HepG2 (cell line): Measurements from ENCODE around the gene IFIH1. TPM values are rescaled to one million over a fixed set of nuclear protein-coding genes. Genes with fewer than 3 reads are reported as not detected.

ENCODE experiments used
- AHDC1 ChIP-seq: sonication (generic); formaldehyde crosslinking; IDR thresholded peaks from 2 replicates; pipeline ENCODE4 v1.5.1; 2020; ENCODE audit warnings: mild to moderate bottlenecking, missing genetic modification reagents, borderline replicate concordance
- DNMT3B ChIP-seq: conservative IDR thresholded peaks from 2 replicates; pipeline ENCODE4 v1.6.1; 2016; ENCODE audit warnings: missing biosample characterization, control low read depth
- MTF1 ChIP-seq: sonication (generic); formaldehyde crosslinking; IDR thresholded peaks from 2 replicates; pipeline ENCODE4 v1.5.0; 2020; ENCODE audit warnings: missing genetic modification reagents
- polyA plus RNA-seq, 8 experiments: library from polyadenylated mRNA; depleted of rRNA in 3 of 8; stranded (reverse) in 7 of 8; unstranded in 1 of 8; fragments of >200 nt; fragmentation: Illumina TruSeq in 4 of 8; extraction: Trizol in 4 of 8; gene quantifications; 2 replicates each; pipeline versions ENCODE4 v1.2.1 to v1.2.3, GENCODE V29; 2011 to 2016; ENCODE audit warnings: low read depth in 4 of 8, missing spikeins in 1 of 8, mixed read lengths in 1 of 8; ENCODE audit not compliant: insufficient read depth in 1 of 8
- total RNA-seq, 5 experiments: library from RNA; depleted of rRNA; stranded (reverse); fragments of >200 nt; fragmentation: Illumina TruSeq; extraction: Trizol; gene quantifications; 2 replicates each; pipeline ENCODE4 v1.2.3, GENCODE V29; 2016; ENCODE audit warnings: low read depth in 1 of 5
- TF ChIP-seq, protein P1 (sequence below): sonication (generic); formaldehyde crosslinking; IDR thresholded peaks from 2 replicates; pipeline ENCODE4 v1.4.0; 2020; ENCODE audit warnings: mild to moderate bottlenecking, missing genetic modification reagents
- TF ChIP-seq, protein P2 (sequence below): sonication (generic); formaldehyde crosslinking; IDR thresholded peaks from 2 replicates; pipeline ENCODE4 v1.8.1; 2023; ENCODE audit warnings: mild to moderate bottlenecking, missing genetic modification reagents, borderline replicate concordance

The IFIH1 gene
- total and polyA plus RNA-seq, 2 of the 13 experiments (the other 11 are each of a cell fraction or from before 2014, with no cell fraction given), result 1.5 to 11.5 TPM

GRCh38 chr2:162258686-162259085 is 59.8 kb downstream of the IFIH1 start (continued):
- TF ChIP-seq DNMT3B (CRISPR knock-in tag) (no peak), MTF1 (no peak), AHDC1 (CRISPR knock-in tag) (no peak)
- TF ChIP-seq, protein P1, sequence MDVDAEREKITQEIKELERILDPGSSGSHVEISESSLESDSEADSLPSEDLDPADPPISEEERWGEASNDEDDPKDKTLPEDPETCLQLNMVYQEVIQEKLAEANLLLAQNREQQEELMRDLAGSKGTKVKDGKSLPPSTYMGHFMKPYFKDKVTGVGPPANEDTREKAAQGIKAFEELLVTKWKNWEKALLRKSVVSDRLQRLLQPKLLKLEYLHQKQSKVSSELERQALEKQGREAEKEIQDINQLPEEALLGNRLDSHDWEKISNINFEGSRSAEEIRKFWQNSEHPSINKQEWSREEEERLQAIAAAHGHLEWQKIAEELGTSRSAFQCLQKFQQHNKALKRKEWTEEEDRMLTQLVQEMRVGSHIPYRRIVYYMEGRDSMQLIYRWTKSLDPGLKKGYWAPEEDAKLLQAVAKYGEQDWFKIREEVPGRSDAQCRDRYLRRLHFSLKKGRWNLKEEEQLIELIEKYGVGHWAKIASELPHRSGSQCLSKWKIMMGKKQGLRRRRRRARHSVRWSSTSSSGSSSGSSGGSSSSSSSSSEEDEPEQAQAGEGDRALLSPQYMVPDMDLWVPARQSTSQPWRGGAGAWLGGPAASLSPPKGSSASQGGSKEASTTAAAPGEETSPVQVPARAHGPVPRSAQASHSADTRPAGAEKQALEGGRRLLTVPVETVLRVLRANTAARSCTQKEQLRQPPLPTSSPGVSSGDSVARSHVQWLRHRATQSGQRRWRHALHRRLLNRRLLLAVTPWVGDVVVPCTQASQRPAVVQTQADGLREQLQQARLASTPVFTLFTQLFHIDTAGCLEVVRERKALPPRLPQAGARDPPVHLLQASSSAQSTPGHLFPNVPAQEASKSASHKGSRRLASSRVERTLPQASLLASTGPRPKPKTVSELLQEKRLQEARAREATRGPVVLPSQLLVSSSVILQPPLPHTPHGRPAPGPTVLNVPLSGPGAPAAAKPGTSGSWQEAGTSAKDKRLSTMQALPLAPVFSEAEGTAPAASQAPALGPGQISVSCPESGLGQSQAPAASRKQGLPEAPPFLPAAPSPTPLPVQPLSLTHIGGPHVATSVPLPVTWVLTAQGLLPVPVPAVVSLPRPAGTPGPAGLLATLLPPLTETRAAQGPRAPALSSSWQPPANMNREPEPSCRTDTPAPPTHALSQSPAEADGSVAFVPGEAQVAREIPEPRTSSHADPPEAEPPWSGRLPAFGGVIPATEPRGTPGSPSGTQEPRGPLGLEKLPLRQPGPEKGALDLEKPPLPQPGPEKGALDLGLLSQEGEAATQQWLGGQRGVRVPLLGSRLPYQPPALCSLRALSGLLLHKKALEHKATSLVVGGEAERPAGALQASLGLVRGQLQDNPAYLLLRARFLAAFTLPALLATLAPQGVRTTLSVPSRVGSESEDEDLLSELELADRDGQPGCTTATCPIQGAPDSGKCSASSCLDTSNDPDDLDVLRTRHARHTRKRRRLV (CRISPR knock-in tag), result no peak
- TF ChIP-seq, protein P2, sequence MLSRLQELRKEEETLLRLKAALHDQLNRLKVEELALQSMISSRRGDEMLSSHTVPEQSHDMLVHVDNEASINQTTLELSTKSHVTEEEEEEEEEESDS (CRISPR knock-in tag), result no peak
